GM10847 (cell line): Measurements from ENCODE around the gene PDE4A.
A peak's percentile ranks its signal among the peaks of the same experiment; 100 is the strongest.

Experiments
- POLR2A ChIP-seq: IDR thresholded peaks from 2 replicates; pipeline ENCODE4 v1.6.1; 2011; ENCODE audit not compliant: insufficient read length; ENCODE audit errors: extremely low read depth

PDE4A gene

DNA sequence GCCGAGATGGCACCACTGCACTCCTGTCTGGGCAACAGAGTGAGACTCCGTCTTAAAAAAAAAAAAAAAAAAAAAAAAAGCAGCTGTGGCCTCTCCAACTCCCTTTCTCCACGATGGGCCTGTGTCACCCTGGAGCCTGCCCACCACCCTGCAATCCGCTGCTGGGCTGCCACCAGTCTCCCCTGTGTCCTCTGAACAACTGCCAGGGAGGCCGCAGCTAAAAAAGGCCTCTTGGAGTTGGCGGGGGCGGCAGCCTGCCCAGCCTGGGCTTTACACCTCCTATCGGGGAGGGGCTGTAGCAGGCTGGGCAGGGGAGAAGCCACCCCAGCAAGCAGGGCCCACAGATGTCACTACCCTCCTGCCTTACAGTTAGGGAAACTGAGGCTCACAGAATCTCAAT, 20.5 kb upstream of the PDE4A start:
- TF ChIP-seq POLR2A, result no peak

DNA sequence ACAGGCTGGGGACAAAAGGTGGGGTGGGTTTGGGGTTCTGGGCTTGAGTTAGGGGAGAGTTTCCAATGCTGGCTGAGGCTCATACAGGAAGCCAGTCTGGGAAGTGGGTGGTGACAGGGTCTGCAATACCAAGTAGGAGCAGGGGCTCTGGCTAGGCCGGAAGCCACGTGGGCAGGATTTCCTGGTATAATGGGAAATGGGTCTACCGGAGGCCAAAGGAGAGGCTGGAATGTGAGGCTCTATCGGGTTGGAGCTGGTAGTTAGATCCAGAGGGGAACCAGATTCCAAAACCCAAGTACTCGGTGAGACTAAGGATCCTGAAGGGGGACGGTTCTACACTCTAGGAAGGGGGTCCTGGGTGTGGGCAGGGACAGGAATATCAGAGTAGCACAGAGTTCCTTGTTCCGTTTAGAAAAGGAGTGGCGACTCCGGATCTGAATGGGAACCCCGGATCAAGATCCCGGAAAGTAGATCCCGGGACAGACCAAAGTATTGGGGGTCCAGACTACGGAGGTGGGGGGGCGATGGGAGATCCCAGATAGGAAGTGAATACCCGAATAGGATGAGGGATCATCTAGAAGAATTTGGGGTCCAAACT, 17.8 kb upstream of the PDE4A start:
- TF ChIP-seq POLR2A, result no peak

DNA sequence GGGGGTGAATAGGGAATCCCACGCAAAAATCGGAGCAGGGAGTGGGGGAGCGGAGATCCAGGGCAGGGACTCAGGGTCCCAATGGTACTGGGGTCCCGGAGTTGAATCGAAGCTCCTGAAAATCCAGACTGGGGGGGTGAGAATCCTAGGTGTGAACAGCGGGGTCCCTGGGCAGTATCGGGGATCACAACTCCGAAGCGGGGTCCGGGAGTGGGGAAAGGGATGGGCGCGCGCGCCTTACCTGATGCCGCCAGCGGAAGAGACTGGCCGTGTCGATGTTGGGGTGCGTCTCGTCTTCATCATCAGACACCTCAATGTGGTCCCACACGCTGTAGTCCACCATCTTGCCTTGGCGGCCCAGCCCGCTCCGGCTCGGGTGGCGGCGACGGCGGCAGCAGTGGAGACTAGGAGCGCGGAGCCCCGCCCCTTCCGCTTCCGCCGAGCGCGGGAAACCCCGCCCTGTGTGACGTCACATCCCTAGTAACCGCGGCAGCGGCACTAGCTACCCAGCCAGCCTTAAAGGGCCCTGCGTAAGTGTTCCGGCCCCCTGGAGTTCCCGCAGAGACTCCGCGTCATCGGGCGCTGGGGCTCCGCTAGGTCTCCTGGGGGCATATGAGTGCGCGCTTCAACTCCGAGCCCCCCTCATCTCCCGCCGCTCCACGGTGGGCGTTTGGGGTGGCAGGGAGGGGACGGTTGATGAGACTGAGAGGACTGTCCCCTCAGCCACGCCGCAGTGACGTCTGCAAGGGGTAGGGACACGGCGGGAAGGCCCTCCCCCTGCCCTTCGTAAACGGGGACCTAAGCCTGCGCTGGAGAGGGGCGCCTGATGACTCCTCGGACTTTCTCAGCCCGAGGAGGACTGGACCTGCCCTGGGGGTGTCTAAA, 17.0 kb upstream of the PDE4A start, which contains the start of gene CDC37:
CDC37 (minus strand) TSS at position 406 of the 885 bp plus-strand sequence; CDS start at position 343, 63 bp downstream.
- peak; percentile 96 for TF ChIP-seq POLR2A

DNA sequence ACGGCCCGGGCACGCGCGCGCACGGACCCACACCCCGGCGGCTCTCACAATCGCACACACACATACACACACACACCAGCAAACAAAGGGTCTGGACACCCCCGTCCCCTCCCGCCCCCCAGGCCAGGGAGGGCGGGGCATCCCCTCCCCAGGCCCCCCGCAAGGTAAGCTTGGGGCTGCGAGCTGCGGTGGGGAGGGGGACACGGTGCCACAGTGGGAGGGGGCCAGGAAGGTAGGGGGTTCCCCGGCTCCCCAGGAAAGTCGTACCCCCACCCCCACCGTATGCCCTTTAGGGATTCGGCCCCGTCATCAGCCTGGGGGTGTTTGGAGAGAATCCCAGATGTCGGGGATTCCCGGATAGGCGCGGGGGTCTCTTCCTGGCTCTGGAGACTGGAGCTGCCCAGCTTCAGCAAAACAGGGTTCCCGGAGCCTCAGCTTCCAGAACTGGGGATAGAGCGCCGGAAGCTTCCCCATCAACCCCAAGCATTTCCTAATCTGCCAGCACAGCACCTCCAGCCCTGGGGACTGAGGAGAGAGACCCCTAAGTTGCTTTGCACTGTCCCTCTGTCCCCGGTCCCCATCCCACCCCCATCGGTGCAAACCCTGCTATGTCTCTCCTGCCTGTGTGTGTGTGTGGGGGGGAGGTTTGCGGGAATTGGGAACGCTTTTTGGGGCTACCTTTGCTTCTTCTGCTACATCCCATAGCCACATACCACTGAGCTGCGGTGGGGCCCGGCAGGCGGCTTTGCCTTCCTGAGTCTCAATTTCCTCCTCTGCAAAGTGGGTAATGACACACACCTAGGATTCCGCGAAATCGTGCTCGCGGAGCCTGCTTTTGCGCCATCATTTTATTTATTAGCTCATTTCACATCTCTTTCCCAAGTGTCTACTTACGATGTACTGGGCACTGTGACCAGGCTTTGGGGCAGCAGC, 15.2 kb upstream of the PDE4A start:
- no peak for TF ChIP-seq POLR2A

DNA sequence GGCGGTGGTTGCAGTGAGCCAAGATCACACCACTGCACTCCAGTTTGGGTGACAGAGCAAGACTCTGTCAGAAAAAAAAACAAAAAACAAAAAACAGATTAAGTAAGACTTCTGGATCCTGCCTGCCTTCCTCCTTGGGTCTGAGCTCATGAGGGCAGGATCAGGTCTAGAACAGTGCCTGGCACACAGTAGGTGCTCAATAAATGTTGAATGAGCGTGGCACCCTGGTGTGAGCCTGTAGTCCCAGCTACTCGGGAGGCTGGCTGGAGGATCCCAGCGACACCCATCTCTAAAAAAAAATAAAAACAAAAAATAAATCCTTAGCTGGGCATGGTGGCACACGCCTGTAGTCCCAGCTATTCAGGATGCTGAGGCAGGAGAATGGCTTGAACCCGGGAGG, 14.1 kb upstream of the PDE4A start:
- TF ChIP-seq POLR2A, result no peak

DNA sequence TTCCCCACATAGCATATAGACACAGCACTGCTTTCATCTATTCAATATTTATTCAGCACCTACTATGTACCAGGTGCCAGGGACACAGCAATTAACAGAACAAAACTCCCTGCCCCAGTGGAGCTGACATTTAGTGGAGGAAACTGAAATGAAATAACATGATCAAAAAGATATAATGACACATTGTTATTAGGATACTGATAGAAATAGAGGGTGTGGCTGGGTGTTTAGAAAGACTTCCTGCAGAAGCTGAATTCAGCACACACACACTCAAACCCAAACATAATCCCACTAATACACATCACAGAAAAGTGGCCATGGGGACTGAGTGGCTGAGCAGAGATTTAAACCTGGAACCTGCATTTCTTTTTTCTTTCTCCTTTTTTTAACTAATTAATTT, 13.2 kb upstream of the PDE4A start:
- TF ChIP-seq POLR2A, result no peak

DNA sequence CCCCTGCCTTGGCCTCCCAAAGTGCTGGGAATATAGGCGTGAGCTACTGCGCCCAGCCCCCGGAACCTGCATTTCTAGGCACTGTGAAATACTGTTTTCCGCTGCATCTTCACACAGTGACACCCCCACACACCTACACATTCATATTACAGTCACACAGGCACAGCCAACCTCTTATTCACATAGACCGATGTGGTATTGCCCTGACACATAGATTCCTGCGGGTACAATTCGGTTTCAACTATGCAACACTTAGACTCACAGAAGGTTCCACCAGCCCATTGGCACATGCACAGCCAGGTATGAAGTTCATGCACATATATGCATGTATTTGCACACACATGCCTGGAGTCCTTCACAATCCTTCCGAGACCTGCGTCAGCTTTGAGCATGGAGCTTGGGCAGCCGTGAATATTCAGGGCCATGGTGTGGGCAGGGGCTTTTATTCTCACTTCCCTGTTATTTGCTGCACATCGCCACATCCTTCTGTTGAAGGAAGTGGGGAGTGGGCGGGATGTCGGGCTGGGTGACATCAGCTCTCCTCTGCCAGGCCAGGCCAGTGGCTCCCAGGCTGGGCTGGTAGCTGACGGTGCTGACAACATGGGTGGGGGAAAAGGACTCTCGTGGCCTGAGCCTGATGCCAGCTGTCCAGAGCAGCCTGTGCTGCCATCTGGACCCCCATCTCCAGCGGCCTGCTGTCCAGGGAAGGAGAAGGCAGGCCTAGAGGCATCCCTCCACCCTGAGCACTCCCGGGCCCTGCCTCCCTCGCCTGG, 11.6 kb upstream of the PDE4A start:
- no peak for TF ChIP-seq POLR2A

DNA sequence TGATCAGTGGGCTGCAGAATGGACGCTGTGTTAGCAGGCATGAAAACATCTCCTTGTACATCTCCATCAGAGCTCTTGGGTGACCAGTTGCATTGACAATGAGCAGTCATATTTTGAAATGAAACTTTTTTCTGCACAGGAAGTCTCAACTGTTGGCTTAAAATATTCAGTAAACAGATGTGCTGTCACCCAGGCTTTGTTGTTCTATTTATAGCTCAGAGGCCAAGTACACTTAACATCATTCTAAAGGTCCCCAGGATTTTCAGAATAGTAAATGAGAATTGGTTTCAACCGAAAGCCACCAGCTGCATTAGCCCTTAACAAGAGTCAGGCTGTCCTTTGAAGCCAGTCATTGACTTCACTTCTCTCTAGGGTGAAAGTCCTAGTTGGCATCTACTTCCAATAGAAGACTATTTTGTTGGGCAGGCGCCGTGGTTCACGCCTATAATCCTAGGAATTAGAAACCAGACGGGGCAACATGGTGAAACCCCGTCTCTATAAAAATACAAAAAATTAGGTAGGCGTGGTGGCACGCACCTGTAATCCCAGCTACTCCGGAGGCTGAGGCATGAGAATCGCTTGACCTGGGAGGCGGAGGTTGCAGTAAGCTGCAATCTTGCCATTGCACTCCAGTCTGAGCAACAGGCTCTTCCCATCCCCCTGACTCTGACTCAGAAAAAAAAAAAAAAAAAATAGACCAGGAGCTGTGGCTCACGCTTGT, 7.9 kb upstream of the PDE4A start:
- no peak for TF ChIP-seq POLR2A

DNA sequence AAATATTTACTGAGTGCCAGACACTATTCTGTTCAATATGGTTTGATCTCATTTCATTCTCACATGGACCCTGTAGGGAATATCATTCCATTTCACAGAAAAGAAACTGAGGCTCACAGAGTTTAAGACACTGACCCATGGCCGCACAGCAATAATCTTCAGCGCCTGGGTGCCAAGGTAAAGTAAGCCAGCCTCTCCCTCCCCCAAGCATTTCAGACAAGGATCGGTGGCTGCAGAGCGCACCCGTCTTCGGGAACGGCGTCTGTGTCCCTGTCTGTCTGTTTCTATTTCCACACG, 4.3 kb upstream of the PDE4A start:
- TF ChIP-seq POLR2A, result no peak

DNA sequence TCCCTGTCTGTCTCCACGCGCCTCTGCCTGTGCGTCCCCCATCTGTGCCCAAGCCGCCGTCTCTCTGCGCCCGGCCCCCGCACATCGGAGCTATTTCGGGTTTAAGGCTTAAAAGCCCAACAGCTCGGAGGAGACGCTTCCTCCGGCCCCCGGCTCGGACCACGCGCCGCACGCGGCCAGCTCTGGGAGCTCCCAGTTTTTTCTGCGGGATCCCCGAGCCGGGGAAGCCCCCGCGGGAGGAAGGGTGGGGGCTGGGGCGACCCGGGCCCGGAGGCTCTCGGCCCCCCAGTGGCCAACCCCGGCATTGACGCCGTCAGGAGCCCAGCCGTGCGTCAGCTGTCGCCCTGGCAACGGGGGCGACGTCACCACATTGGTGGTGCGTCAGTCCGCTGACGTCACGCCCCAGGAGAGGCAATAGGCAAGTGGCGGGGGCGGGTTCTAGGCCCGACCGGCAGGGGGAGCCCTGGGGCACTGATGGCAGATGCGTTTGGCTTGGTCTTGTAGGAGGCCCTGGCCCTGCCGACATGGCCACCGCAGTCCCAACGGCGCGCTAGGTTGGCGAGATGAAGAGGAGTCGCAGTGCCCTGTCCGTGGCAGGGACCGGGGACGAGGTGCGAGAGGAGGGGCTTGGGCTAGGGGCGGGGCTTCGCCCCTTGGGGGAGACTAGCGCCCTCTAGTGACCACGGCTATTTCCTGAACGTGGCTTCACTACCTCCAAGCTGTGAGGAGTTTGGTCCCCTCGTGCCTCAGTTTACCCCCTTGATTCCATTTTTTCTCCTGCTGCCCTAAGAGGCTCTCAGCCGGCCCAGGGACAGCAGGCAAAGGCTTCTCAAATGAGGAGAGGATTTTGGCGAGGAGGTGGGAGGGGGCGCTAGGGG, 3.7 kb upstream of the PDE4A start:
- no peak for TF ChIP-seq POLR2A

DNA sequence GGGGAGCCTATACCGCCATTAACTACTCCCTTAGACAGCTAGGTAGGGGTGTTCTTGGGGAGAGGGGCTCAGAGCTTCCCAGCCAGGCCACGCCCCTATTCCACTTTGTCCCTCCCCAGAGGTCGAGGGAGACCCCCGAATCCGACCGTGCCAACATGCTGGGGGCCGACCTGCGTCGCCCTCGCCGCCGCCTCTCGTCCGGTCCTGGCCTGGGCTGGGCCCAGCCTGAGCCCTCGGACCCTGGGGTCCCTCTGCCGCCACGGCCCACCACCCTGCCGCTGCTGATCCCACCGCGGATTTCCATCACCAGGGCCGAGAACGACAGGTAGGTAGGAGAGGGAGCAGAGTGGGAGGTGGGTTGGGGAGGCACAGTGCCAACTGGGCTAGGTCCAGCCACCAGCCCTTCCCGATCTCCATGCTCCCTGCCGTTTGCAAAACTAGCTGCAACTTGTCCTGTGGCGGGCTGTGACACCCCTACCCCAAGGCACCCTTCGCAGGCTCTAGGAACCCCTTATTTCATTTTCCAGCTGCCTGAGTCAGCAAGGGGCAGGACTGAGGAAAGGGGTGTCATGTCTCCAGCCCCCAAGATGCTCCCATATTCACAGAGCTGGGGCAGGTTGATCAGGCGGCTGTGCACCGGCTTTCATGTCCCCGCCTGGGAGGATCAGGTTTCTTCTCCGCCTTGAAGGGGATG, 2.6 kb upstream of the PDE4A start:
- no peak for TF ChIP-seq POLR2A

DNA sequence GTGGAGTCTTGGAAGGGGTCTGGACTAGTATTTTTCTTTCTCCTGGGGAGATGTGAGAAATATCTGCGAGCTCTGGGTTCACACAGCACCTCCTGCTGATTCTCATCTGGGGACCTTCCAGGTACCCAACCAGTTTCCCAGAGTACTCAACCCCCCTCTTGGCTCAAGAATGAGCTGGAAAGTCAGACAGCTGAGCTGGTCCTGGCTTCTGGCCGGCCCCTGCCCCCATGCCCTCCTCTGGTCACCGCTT, 2.2 kb upstream of the PDE4A start:
- no peak for TF ChIP-seq POLR2A
